Measurements from ENCODE around the gene SEMA5A. TPM values are rescaled to one million over a fixed set of nuclear protein-coding genes. Genes with fewer than 3 reads are reported as not detected.

Gene SEMA5A
- total and polyA plus RNA-seq, 2 of the 8 experiments (the other 6 are each of a cell fraction or from before 2014, with no cell fraction given), result 5.3 to 8.9 TPM

DNA sequence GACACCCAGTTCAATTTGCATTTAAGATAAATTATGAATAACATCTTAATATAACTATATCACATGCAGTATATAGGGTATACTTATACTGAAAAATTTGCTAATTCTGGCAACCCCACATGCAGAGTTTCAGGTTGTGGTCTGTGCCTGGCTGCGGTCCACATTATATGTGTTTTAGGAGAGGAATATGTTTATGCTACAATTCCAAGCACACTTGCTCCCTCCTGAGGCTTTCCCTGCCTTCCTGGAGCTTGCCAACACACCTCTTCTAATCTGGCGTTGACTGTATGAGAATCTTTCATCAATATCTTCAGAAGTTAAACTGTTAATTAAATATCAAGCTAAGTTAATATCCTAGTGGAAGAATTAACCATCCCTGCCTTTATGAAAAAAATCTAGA lies 45.2 kb downstream of the SEMA5A start:
- no peak overlapping the region for H3K23ac ChIP-seq (ENCODE audit: insufficient read length)
- H4K91ac ChIP-seq (replicated peaks; ENCODE audit: insufficient read length, low read length), result no peak overlapping the region
- H3K9me3 ChIP-seq (ENCODE audit: insufficient read depth in 2 of 2, low read depth in 1 of 2, low read length in 1 of 2), result no peaks in the 10 kb centered on the region
- no peak overlapping the region for H3K9ac ChIP-seq (replicated peaks in 1 of 4; ENCODE audit: extremely low read depth in 1 of 4, low read depth in 3 of 4, low read length in 3 of 4)
- H3K27ac ChIP-seq (ENCODE audit: low read depth, low read length), result no peak overlapping the region
- no peaks in the 10 kb centered on the region for H3K36me3 ChIP-seq (ENCODE audit: control insufficient read depth in 2 of 4, insufficient read depth in 4 of 4, low read length in 3 of 4)
- H2BK120ac ChIP-seq (replicated peaks; ENCODE audit: low read depth, low read length), result no peak overlapping the region
- H3K56ac ChIP-seq (replicated peaks; ENCODE audit: insufficient read length, low read depth, low read length), result no peak overlapping the region
- CTCF ChIA-PET (ENCODE audit: partially characterized antibody), result interaction anchor here (0.8 to 1.9 kb wide), 10 partner anchors 17 to 250 kb away, joined by 3 to 5 read pairs (median 4); no protein-coding TSS in a partner anchor
- peaks cover 0 to 6% (median 3%) of the 10 kb centered on the region in 4 experiments; a peak in 2 of 7 replicates for H3K4me1 ChIP-seq (replicated peaks in 1 of 4; ENCODE audit: control insufficient read depth in 3 of 4, insufficient read depth in 4 of 4, low read length in 3 of 4)
- no peaks in the 10 kb centered on the region for H3K23me2 ChIP-seq (ENCODE audit: low read depth, low read length)
- no peak overlapping the region for H3K14ac ChIP-seq (ENCODE audit: insufficient read length)
- H2AK5ac ChIP-seq (ENCODE audit: low read depth, low read length), result no peak overlapping the region
- no peaks in the 10 kb centered on the region for H3K27me3 ChIP-seq (replicated peaks in 1 of 4; ENCODE audit: control insufficient read depth in 3 of 4, extremely low read depth in 1 of 4, insufficient read depth in 3 of 4, low read length in 3 of 4)
- DNase-seq (ENCODE audit: low read depth in 1 of 2, low spot score in 2 of 2) (no peak), FAIRE-seq (no peak)
- no peak overlapping the region for H2BK5ac ChIP-seq (ENCODE audit: low read depth, low read length)
- no peak overlapping the region for H2BK12ac ChIP-seq (ENCODE audit: low read depth, low read length)
- no peaks in the 10 kb centered on the region for H4K20me1 ChIP-seq (replicated peaks in 1 of 2; ENCODE audit: control insufficient read depth in 1 of 2, insufficient read depth in 2 of 2, low read length in 2 of 2)
- H3K18ac ChIP-seq (ENCODE audit: extremely low read depth, low read length), result no peak overlapping the region
- no peaks in the 10 kb centered on the region for H3K79me2 ChIP-seq (ENCODE audit: control insufficient read depth in 1 of 2, insufficient read depth in 2 of 2, low read length in 2 of 2)
- H3K4me2 ChIP-seq (ENCODE audit: insufficient read depth in 1 of 2, low read depth in 2 of 2, low read length in 2 of 2), result no peak overlapping the region
- H3K4me3 ChIP-seq (ENCODE audit: extremely low read depth in 1 of 4, insufficient read depth in 2 of 4, low read depth in 3 of 4, low read length in 4 of 4), result no peak overlapping the region
- H3K79me1 ChIP-seq (ENCODE audit: low read depth, low read length), result no peaks in the 10 kb centered on the region
- H4K8ac ChIP-seq (ENCODE audit: extremely low read depth, insufficient read depth, low read length), result no peak overlapping the region
- H2BK20ac ChIP-seq (ENCODE audit: low read length), result no peak overlapping the region
- no peak overlapping the region for H2BK15ac ChIP-seq (ENCODE audit: low read length)
- POLR2A ChIA-PET (ENCODE audit: partially characterized antibody), result no interaction called here
- no peak overlapping the region for H2AFZ ChIP-seq (ENCODE audit: low read length)
- WGBS, 2 experiments (ENCODE audit: extremely low coverage in 1 of 2, insufficient coverage in 1 of 2, insufficient read length in 1 of 2, insufficient replicate concordance in 2 of 2, low coverage in 1 of 2, low lambda C conversion rate in 2 of 2, missing lambda C conversion rate in 1 of 2), result 96% methylated on average over 2 of the region's 2 CpGs; no CpG with 5 or more reads in 1 of the 2 experiments
- TF ChIP-seq, protein P1, sequence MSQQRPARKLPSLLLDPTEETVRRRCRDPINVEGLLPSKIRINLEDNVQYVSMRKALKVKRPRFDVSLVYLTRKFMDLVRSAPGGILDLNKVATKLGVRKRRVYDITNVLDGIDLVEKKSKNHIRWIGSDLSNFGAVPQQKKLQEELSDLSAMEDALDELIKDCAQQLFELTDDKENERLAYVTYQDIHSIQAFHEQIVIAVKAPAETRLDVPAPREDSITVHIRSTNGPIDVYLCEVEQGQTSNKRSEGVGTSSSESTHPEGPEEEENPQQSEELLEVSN (IDR thresholded peaks at IDR 0.05), result no peak
- no peak for TF ChIP-seq GABPA (IDR thresholded peaks at IDR 0.05; ENCODE audit: borderline replicate concordance, insufficient read depth, low read length)
- no peak for TF ChIP-seq RAD21 (IDR thresholded peaks at IDR 0.05 in 1 of 2, conservative IDR thresholded peaks at IDR 0.05 in 1 of 2; ENCODE audit: low read depth in 2 of 2, low read length in 2 of 2)
- no peak for TF ChIP-seq EGR1 (IDR thresholded peaks at IDR 0.05; ENCODE audit: borderline replicate concordance, low read depth, low read length)
- TF ChIP-seq MAFK (IDR thresholded peaks at IDR 0.05; ENCODE audit: low read depth, low read length), result no peak
- no peak overlapping the region for H3K4ac ChIP-seq (replicated peaks; ENCODE audit: insufficient read length, low read depth, low read length)
- H4K5ac ChIP-seq (ENCODE audit: insufficient read length, low read depth, low read length), result no peak overlapping the region

All from H1 (cell line).